ENCODE data around the gene GPR151. TPM values are rescaled to one million over a fixed set of nuclear protein-coding genes. Genes with fewer than 3 reads are reported as not detected.

The GPR151 gene
- polyA plus RNA-seq, 1 of the 3 experiments (the other 2 are of a cell fraction): not detected

GRCh38 chr5:146527785-146528184, 11.8 kb upstream of the GPR151 start:
- TF ChIP-seq EP300 (IDR thresholded peaks at IDR 0.05; ENCODE audit: borderline replicate concordance in 1 of 2, low read depth in 1 of 2, low read length in 1 of 2) (no peak), RFX5 (IDR thresholded peaks at IDR 0.05; ENCODE audit: low read length) (no peak), SMC3 (IDR thresholded peaks at IDR 0.05; ENCODE audit: low read depth, low read length) (no peak), USF1 (IDR thresholded peaks at IDR 0.05; ENCODE audit: borderline replicate concordance, low read depth) (no peak), NFIC (IDR thresholded peaks at IDR 0.05; ENCODE audit: borderline replicate concordance) (no peak), TAF1 (IDR thresholded peaks at IDR 0.05; ENCODE audit: borderline replicate concordance, low read depth, low read length) (no peak), FOSL2 (IDR thresholded peaks at IDR 0.05; ENCODE audit: borderline replicate concordance, low read depth) (no peak), TEAD4 (IDR thresholded peaks at IDR 0.05; ENCODE audit: borderline replicate concordance, insufficient read depth) (no peak), MEF2A (IDR thresholded peaks at IDR 0.05; ENCODE audit: borderline replicate concordance, low read depth) (no peak), IRF3 (IDR thresholded peaks at IDR 0.05; ENCODE audit: low read depth, low read length) (no peak), YY1 (IDR thresholded peaks at IDR 0.05; ENCODE audit: low read depth) (no peak), USF2 (IDR thresholded peaks at IDR 0.05; ENCODE audit: borderline replicate concordance, low read depth, low read length) (no peak), SIN3A (IDR thresholded peaks at IDR 0.05; ENCODE audit: borderline replicate concordance, low read depth, low read length) (no peak), NRF1 (IDR thresholded peaks at IDR 0.05; ENCODE audit: low read depth, low read length) (no peak), RAD21 (IDR thresholded peaks at IDR 0.05; ENCODE audit: low read length) (no peak)
- Histone ChIP-seq H3K9ac (no peak overlapping the region), H3K9me3 (no peaks in the 10 kb centered on the region), H3K79me2 (ENCODE audit: insufficient read depth) (no peaks in the 10 kb centered on the region), H4K20me1 (ENCODE audit: insufficient read depth) (no peaks in the 10 kb centered on the region), H3K4me2 (no peak overlapping the region), H3K36me3 (replicated peaks in 1 of 2; ENCODE audit: control insufficient read depth in 1 of 2, insufficient read depth in 2 of 2, low read length in 1 of 2) (no peaks in the 10 kb centered on the region), H3K9me2 (no peaks in the 10 kb centered on the region), H3K4me3 (ENCODE audit: low read depth in 2 of 2, low read length in 1 of 2) (no peak overlapping the region), H3K27ac (ENCODE audit: low read depth in 2 of 2, low read length in 1 of 2) (no peak overlapping the region), H3K27me3 (ENCODE audit: insufficient read depth) (no peaks in the 10 kb centered on the region), H2AFZ (ENCODE audit: low read depth) (no peak overlapping the region), H3F3A (replicated peaks; ENCODE audit: insufficient read depth) (no peaks in the 10 kb centered on the region), H3K4me1 (ENCODE audit: control insufficient read depth in 1 of 2, insufficient read depth in 2 of 2, low read depth in 1 of 2, low read length in 1 of 2) (peaks cover 0 to 3% of the 10 kb centered on the region in 2 experiments; a peak in 1 of 4 replicates)
- ChIA-PET POLR2A (no interaction called here), CTCF (interaction anchor here (0.9 to 1.9 kb wide), 10 partner anchors 7 to 1046 kb away, joined by 3 to 7 read pairs (median 4); no protein-coding TSS in a partner anchor)
- WGBS (ENCODE audit: low lambda C conversion rate): 60% methylated on average over 3 of the region's 3 CpGs
- DNase-seq: no peak

GRCh38 chr5:146523698-146524097, 7.7 kb upstream of the GPR151 start:
- DNase-seq: no peak

More at GRCh38 chr5:146523698-146524097, 7.7 kb upstream of the GPR151 start:
- Histone ChIP-seq H3K79me2 (ENCODE audit: insufficient read depth) (no peaks in the 10 kb centered on the region), H3K4me2 (no peak overlapping the region), H3K9me2 (no peaks in the 10 kb centered on the region), H3F3A (replicated peaks; ENCODE audit: insufficient read depth) (no peaks in the 10 kb centered on the region), H3K36me3 (replicated peaks in 1 of 2; ENCODE audit: control insufficient read depth in 1 of 2, insufficient read depth in 2 of 2, low read length in 1 of 2) (no peaks in the 10 kb centered on the region), H3K9me3 (no peaks in the 10 kb centered on the region), H3K27ac (ENCODE audit: low read depth in 2 of 2, low read length in 1 of 2) (no peak overlapping the region), H3K27me3 (ENCODE audit: insufficient read depth) (no peaks in the 10 kb centered on the region), H3K9ac (no peak overlapping the region), H3K4me1 (ENCODE audit: control insufficient read depth in 1 of 2, insufficient read depth in 2 of 2, low read depth in 1 of 2, low read length in 1 of 2) (peaks cover 0 to 3% of the 10 kb centered on the region in 2 experiments; a peak in 1 of 4 replicates), H4K20me1 (ENCODE audit: insufficient read depth) (no peaks in the 10 kb centered on the region), H3K4me3 (ENCODE audit: low read depth in 2 of 2, low read length in 1 of 2) (no peak overlapping the region), H2AFZ (ENCODE audit: low read depth) (no peak overlapping the region)
- TF ChIP-seq FOSL2 (IDR thresholded peaks at IDR 0.05; ENCODE audit: borderline replicate concordance, low read depth) (no peak), MXI1 (IDR thresholded peaks at IDR 0.05; ENCODE audit: low read depth, low read length) (no peak), JUND (IDR thresholded peaks at IDR 0.05) (no peak), GATA2 (CRISPR knock-in tag; IDR thresholded peaks at IDR 0.05) (no peak), RAD21 (IDR thresholded peaks at IDR 0.05; ENCODE audit: low read length) (no peak), NRF1 (IDR thresholded peaks at IDR 0.05; ENCODE audit: low read depth, low read length) (no peak), USF1 (IDR thresholded peaks at IDR 0.05; ENCODE audit: borderline replicate concordance, low read depth) (no peak), MAX (IDR thresholded peaks at IDR 0.05; ENCODE audit: low read depth) (no peak), TAF1 (IDR thresholded peaks at IDR 0.05; ENCODE audit: borderline replicate concordance, low read depth, low read length) (no peak), ZBTB33 (IDR thresholded peaks at IDR 0.05; ENCODE audit: borderline replicate concordance, low read depth) (no peak), FOXJ3 (CRISPR knock-in tag; IDR thresholded peaks at IDR 0.05) (no peak), GABPA (IDR thresholded peaks at IDR 0.05; ENCODE audit: low read depth) (no peak)
- ChIA-PET CTCF (interaction anchor here (0.7 to 2.6 kb wide), 5 partner anchors 8 to 665 kb away, joined by 4 to 13 read pairs (median 5); no protein-coding TSS in a partner anchor), POLR2A (no interaction called here)
- 63% methylated on average over 3 of the region's 3 CpGs for WGBS (ENCODE audit: low lambda C conversion rate)

All from SK-N-SH (cell line).